T-helper 2 cell (primary cell): Measurements from ENCODE around the gene OR2T11.
"Not testable (repeated sequence)": the region's sequence is repeated elsewhere in the genome, so short reads cannot be mapped to it uniquely, and the experiment has no call there.

Experiments
- DNase-seq, 5 experiments: peaks; one replicate each; pipeline versions ENCODE4 v3.0.0 to v3.0.0-alpha.2; 2012 to 2022

OR2T11 gene

DNA sequence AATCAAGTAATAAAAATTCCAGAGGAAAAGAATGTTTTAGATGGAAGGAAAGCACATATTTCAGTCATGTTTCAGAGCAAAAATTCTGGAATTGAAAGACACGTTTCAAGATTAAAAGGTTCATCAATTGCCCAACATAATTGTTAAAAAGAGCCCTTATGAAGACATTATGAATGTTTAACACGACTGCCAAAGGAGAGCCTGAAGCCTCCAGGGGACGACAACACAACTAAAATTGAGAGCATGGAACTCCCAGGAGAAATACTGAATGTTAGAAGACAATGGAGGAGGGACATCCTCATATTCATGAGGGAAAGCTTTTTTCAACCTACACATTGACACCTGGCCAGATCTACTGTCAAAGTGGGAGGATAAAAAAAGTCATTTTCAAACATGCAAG lies 16.0 kb downstream of the OR2T11 start:
- DNase-seq = peak in 2 of 5 experiments; percentile 33 to 43

- DNase-seq = no peak
These were observed 16.8 kb downstream of the OR2T11 start for GRCh38 chr1:248618119-248618518.

- DNase-seq = no peak
These were observed 21.1 kb downstream of the OR2T11 start for GRCh38 chr1:248613742-248614141.

- peak in 1 of 5 experiments; percentile 16 for DNase-seq
These were observed 22.9 kb downstream of the OR2T11 start for GRCh38 chr1:248611883-248612414.

DNA sequence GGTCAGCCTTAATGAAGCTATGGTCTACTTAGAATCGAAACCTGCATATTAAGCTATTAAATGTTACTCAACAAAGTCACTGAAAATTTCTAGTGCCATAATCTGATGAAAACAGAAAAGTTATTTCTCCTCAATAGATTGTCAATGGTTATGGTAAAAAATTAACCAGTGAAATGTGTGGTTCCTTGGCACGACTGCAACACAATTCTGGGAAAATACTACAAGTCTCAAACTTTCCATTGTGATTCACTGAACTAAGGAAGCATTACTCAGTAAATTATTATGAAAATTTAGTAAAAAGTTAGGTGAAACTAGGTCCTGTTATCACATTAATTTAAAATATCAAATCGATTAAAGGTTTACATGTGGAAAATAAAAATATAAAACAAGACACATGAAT lies 24.6 kb downstream of the OR2T11 start:
- no peak for DNase-seq

GRCh38 chr1:248599396-248599795 lies 35.5 kb downstream of the OR2T11 start:
- DNase-seq = no peak

GRCh38 chr1:248597589-248597988 lies 37.3 kb downstream of the OR2T11 start, which contains the start of gene OR2T10:
TSS of gene OR2T10 (minus strand) at chr1:248597700. CDS start at chr1:248593768, 3,932 bp downstream.
- DNase-seq = no peak

GRCh38 chr1:248596615-248597014 lies 38.3 kb downstream of the OR2T11 start:
- DNase-seq = peak in 1 of 5 experiments; percentile 21

DNA sequence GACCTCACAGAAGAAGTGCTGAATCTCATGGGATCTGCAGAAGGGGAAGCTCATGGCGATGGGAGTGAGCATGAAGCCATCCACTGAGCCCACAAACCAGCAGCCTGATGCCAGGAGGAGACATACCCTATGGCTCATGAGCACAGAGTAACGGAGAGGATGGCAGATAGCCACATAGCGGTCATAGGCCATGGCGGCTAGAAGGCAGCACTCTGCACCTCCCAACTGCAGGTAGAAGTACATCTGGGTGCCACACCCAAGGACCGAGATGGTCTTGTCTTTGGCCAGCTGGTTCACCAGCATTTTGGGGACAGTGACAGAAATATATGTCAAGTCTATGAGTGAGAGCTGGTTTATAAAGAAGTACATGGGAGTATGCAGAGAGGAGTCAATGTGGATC lies 41.7 kb downstream of the OR2T11 start:
- no peak for DNase-seq

DNA sequence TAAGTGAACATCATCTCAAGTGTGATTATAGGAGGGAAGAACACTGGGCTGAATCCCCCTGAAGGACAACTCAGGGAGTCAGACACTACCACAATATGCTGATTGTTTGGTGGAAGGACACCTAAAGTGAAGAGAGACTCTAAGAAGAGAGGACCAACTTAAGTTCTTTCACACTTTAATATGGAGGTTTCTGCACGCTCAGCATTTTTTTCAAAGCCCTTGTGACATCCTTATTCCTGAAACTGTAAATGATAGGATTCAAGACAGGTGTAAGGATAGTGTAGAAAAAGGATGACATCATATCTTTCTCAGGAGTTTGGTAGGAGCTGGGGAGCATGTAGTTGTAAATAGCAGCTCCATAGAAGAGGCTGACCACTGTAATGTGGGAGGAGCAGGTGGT lies 42.2 kb downstream of the OR2T11 start:
- no peak for DNase-seq

- DNase-seq = no peak
These were observed 44.8 kb downstream of the OR2T11 start for GRCh38 chr1:248590055-248590454.

- DNase-seq = no peak
These were observed 45.6 kb downstream of the OR2T11 start for GRCh38 chr1:248589334-248589733.

DNA sequence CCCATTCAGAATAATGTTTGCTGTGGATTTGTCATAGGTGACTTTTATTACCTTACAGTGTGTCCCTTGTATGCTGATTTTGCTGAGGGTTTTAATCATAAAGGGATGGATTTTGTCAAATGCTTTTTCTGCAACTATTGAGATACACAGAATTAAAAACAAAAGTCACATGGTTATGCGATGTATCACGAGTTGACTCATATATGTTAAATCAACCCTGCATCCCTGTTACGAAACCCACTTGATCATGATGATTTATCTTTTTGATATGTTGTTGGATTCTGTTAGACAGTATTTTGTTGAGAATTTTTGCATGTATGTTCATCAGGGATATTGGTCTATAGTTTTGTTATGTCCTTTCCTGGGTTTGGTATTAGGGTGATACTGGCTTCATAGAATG lies 49.6 kb downstream of the OR2T11 start:
- peak in 1 of 5 experiments; percentile 51 for DNase-seq

DNA sequence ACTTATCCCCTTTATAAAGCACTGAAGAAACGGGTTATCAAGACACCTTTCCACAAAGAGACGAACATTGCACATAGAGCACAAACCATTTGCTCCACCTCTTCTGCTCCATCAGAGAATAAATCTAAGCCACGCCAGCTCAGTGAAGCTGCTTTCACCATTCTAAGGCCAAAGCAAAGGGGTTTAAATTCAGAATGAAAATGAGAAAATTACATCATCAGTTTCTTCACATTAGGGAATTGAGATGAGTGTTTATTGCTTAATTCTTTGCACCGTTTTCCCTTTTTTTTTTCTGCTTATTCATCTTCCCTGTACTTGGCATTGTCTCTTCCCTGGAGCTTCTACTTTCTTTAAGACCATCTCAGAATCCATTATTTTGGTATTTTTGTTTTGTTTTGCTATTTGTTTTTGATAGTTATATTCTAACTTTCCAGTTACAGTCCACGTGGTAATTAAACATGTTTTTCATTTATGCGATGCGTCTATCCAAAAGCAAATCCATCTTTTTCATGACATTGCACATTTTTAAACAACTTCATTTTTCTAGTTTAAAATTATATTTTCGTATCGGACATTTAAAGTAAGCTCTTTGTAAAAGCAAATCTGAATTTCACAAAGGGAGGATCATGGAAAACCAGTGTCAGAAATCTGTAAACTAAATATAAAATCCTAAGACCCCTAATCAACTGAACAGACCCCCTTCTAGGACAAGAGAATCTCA lies 58.5 kb downstream of the OR2T11 start:
- no peak for DNase-seq

- DNase-seq = not testable (repeated sequence)
These were observed 60.2 kb downstream of the OR2T11 start, which contains the start of gene OR2T34 for GRCh38 chr1:248574657-248575056. TSS of gene OR2T34 (minus strand) at chr1:248574757. CDS start at chr1:248574757, 0 bp downstream.

DNA sequence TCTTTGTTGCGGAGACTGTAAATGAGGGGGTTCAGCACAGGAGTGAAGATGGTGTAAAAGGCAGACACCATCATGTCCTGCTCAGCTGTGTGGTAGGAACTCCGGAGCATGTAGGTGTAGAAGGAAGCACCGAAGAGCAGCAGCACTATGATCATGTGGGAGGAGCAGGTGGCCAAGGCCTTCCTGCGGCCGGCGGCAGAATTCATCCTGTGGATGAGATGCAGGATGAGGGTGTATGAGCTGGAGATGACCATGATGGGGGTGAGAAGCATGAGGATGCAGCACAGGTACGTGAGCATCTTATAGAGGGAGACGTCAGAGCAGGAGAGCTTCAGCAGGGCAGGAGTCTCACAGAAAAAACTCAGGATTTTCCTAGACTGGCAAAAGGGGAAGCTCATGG lies 61.0 kb downstream of the OR2T11 start:
- not testable (repeated sequence) for DNase-seq
